Subcutaneous abdominal adipose tissue (tissue), 5 donors: Measurements from ENCODE around the gene GRK3.

Experiments
- H3K27ac ChIP-seq: one replicate; pipeline ENCODE4 v1.7.0; 2013; ENCODE audit warnings: low read depth, mild to moderate bottlenecking, inconsistent platforms, low read length, moderate library complexity
- H3K27me3 ChIP-seq, 5 donors: one replicate each; pipeline ENCODE4 v1.7.0; 2013; ENCODE audit warnings: low read length in 5 of 5, inconsistent platforms in 1 of 5; ENCODE audit not compliant: control insufficient read depth in 5 of 5, insufficient read depth in 4 of 5
- H3K36me3 ChIP-seq, 5 donors: one replicate each; pipeline ENCODE4 v1.7.0; 2013; ENCODE audit warnings: low read length in 5 of 5; ENCODE audit not compliant: control insufficient read depth in 5 of 5, insufficient read depth in 5 of 5
- H3K4me1 ChIP-seq, 5 donors: one replicate each; pipeline ENCODE4 v1.7.0; 2013; ENCODE audit warnings: low read length in 5 of 5, mild to moderate bottlenecking in 3 of 5, moderate library complexity in 1 of 5; ENCODE audit not compliant: control insufficient read depth in 5 of 5, insufficient read depth in 5 of 5
- H3K4me3 ChIP-seq, 5 donors: one replicate each; pipeline ENCODE4 v1.7.0; 2013; ENCODE audit warnings: low read length in 5 of 5, low read depth in 1 of 5
- H3K9ac ChIP-seq, 5 donors: one replicate each; pipeline ENCODE4 v1.7.0; 2013; ENCODE audit warnings: low read length in 5 of 5, mild to moderate bottlenecking in 4 of 5, moderate library complexity in 3 of 5
- H3K9me3 ChIP-seq, 5 donors: one replicate each; pipeline ENCODE4 v1.7.0; 2013; ENCODE audit warnings: low read length in 5 of 5; ENCODE audit not compliant: control insufficient read depth in 5 of 5
- donor health status: healthy.
- donor health status: healthy.
- donor health status: healthy.
- donor health status: healthy.
- donor health status: healthy.

GRK3 gene

DNA sequence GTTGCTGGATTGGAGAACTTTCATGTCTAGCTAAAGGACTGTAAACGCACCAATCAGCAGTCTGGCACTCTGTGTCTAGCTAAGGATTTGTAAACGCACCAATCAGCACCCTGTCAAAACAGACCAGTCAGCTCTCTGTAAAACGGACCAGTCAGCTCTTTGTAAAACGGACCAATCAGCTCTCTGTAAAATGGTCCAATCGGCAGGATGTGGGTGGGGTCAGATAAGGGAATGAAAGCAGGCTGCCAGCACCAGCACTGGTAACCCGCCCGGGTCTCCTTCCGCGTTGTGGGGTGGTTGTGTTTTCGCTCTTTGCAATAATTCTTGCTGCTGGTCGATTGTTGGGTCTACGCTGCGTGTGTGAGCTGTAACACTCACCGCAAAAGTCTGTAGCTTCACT lies 188.8 kb downstream of the GRK3 start:
- H3K36me3 ChIP-seq = no peaks in the 10 kb centered on the region
- no peak overlapping the region for H3K27ac ChIP-seq
- H3K9me3 ChIP-seq = no peaks in the 10 kb centered on the region
- peaks cover 0 to 7% (median 0%) of the 10 kb centered on the region in 5 donors for H3K4me1 ChIP-seq
- H3K9ac ChIP-seq = no peak overlapping the region
- H3K27me3 ChIP-seq = no peaks in the 10 kb centered on the region
- H3K4me3 ChIP-seq = no peak overlapping the region

DNA sequence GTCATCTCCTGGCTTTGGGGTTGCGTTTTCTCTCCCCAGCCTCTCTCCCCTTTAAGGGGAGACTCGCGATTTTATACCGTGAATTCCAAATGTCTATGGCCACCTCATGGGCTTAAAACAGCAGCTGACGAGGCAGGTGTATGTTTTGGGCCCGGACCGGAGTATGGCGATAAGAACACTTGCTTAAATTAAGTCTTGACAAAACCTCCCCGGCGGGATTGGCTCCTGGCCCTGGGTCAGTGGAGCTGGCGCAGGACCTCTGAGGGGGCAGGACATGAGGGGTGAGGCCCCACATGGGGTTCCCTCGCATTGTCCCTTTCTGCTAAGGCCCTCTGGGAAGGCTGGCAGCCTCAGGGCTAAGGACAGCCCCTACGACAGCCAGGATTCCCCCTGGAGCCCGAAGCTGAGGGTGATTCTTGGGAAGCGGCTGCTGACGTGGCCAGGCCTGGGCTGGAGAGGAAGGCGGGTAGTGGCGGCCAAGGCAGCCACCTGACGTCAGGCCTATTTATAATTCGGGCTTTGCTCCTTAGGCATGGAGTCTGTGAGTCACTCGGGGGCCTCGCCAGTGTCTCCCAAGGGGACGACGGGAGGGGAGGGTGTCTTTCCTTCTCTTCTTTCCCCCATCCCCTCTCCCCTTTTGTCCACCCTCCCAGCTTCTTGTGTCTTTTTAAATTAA lies 190.2 kb downstream of the GRK3 start:
- Histone ChIP-seq H3K9me3 (no peaks in the 10 kb centered on the region), H3K4me3 (peak overlapping the region in 2 of 5 donors; percentile 27 to 38), H3K27me3 (no peaks in the 10 kb centered on the region), H3K4me1 (peaks cover 0 to 10% (median 2%) of the 10 kb centered on the region in 5 donors), H3K9ac (peak overlapping the region in 2 of 5 donors; percentile 44 to 62), H3K27ac (no peak overlapping the region), H3K36me3 (no peaks in the 10 kb centered on the region)

- Histone ChIP-seq H3K4me3 (no peak overlapping the region), H3K4me1 (peaks cover 0 to 10% (median 4%) of the 10 kb centered on the region in 5 donors), H3K27ac (no peak overlapping the region), H3K9me3 (no peaks in the 10 kb centered on the region), H3K9ac (no peak overlapping the region), H3K27me3 (no peaks in the 10 kb centered on the region), H3K36me3 (no peaks in the 10 kb centered on the region)
These were observed 193.2 kb downstream of the GRK3 start for GRCh38 chr22:25757686-25758085.

DNA sequence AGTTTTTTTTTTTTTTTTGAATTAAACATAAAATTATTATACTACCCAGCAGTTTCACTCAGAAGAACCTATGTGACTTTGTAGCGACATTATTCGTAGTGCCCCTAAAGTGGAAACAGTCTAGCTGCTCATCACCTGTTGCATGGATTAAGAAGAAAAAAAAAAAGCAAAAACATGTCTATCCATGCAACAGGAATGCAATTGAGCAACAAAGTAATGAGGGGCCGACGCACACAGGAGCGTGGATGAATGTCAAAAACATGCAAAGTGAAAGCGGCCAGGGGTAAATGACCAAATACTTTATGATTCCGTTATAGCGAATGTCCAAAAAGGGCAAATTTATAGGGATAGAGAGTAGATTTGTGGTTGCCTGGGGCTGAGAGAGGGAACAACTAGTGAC lies 193.8 kb downstream of the GRK3 start:
- no peaks in the 10 kb centered on the region for H3K36me3 ChIP-seq
- H3K27me3 ChIP-seq = no peaks in the 10 kb centered on the region
- H3K9me3 ChIP-seq = no peaks in the 10 kb centered on the region
- H3K27ac ChIP-seq = no peak overlapping the region
- H3K4me3 ChIP-seq = no peak overlapping the region
- no peak overlapping the region for H3K9ac ChIP-seq
- peaks cover 0 to 10% (median 4%) of the 10 kb centered on the region in 5 donors for H3K4me1 ChIP-seq

DNA sequence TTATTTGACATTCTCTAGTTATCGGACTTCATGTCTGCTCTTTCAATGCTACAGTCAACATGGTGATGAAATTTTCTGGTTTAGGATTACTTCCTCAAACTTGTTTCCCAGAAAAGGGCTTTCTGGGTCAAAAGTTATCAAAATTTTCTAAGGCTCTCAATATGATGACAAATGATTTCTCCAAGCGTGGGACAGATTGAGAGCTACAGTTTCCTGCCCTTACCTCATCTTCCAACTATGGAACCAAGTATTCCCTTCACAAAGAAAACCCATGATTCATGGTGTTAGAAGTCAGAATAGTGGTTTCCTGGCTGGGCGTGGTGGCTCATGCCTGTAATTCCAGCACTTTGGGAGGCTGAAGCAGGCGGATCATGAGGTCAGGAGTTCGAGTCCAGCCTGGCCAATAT lies 195.4 kb downstream of the GRK3 start:
- no peak overlapping the region for H3K9ac ChIP-seq
- H3K36me3 ChIP-seq = no peaks in the 10 kb centered on the region
- H3K4me3 ChIP-seq = no peak overlapping the region
- H3K27ac ChIP-seq = no peak overlapping the region
- no peaks in the 10 kb centered on the region for H3K27me3 ChIP-seq
- H3K9me3 ChIP-seq = no peaks in the 10 kb centered on the region
- peaks cover 0 to 6% (median 4%) of the 10 kb centered on the region in 5 donors for H3K4me1 ChIP-seq

DNA sequence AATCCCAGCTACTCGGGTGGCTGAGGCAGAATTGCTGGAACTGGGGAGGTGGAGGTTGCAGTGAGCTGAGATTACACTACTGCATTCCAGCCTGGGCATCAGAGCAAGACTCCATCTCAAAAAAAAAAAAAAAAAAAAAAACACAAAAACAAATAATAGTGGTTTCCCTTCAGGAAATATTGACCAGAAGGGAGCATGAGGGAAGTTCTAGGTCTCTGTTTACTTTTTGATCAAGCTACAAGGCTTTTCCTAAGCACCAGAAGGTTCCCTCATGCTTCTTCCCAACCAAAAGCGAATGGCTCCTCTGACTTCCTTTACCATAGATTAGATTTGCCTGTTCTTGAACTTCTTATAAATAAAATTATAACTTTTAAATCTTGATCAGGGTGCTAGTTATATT lies 195.8 kb downstream of the GRK3 start:
- no peaks in the 10 kb centered on the region for H3K9me3 ChIP-seq
- no peaks in the 10 kb centered on the region for H3K27me3 ChIP-seq
- peaks cover 0 to 6% (median 4%) of the 10 kb centered on the region in 5 donors for H3K4me1 ChIP-seq
- no peak overlapping the region for H3K4me3 ChIP-seq
- no peaks in the 10 kb centered on the region for H3K36me3 ChIP-seq
- H3K9ac ChIP-seq = no peak overlapping the region
- no peak overlapping the region for H3K27ac ChIP-seq

GRCh38 chr22:25760848-25761595 lies 196.5 kb downstream of the GRK3 start:
- Histone ChIP-seq H3K4me1 (peaks cover 0 to 6% (median 4%) of the 10 kb centered on the region in 5 donors), H3K27ac (no peak overlapping the region), H3K4me3 (no peak overlapping the region), H3K27me3 (no peaks in the 10 kb centered on the region), H3K9ac (no peak overlapping the region), H3K36me3 (no peaks in the 10 kb centered on the region), H3K9me3 (peaks cover 0 to 4% (median 2%) of the 10 kb centered on the region in 5 donors)

- no peaks in the 10 kb centered on the region for H3K27me3 ChIP-seq
- no peak overlapping the region for H3K4me3 ChIP-seq
- H3K9me3 ChIP-seq = peaks cover 6 to 16% (median 14%) of the 10 kb centered on the region in 5 donors
- peaks cover 0 to 6% (median 4%) of the 10 kb centered on the region in 5 donors for H3K4me1 ChIP-seq
- no peaks in the 10 kb centered on the region for H3K36me3 ChIP-seq
- H3K9ac ChIP-seq = no peak overlapping the region
- H3K27ac ChIP-seq = no peak overlapping the region
These were observed 197.7 kb downstream of the GRK3 start for GRCh38 chr22:25762147-25762546.

GRCh38 chr22:25763239-25763777 lies 198.8 kb downstream of the GRK3 start:
- Histone ChIP-seq H3K27me3 (no peaks in the 10 kb centered on the region), H3K36me3 (no peaks in the 10 kb centered on the region)

More at GRCh38 chr22:25763239-25763777, 198.8 kb downstream of the GRK3 start:
- Histone ChIP-seq H3K4me1 (peaks cover 0 to 6% (median 4%) of the 10 kb centered on the region in 5 donors), H3K9me3 (peaks cover 6 to 22% (median 16%) of the 10 kb centered on the region in 5 donors), H3K4me3 (no peak overlapping the region), H3K9ac (no peak overlapping the region), H3K27ac (no peak overlapping the region)
